GM18519 (cell line): Measurements from ENCODE around the gene RNF169.
"Not testable (repeated sequence)": the region's sequence is repeated elsewhere in the genome, so short reads cannot be mapped to it uniquely, and the experiment has no call there.

Experiments
- ATAC-seq: cut with Tn5 transposase; IDR thresholded peaks from one replicate; pipeline ENCODE4 v1.9.1; 2021; ENCODE audit warnings: mild to moderate bottlenecking, moderate library complexity; ENCODE audit not compliant: unreplicated experiment, low FRiP score

The RNF169 gene

GRCh38 chr11:74726547-74727182 lies 22.0 kb upstream of the RNF169 start:
- peak; percentile 72 for ATAC-seq

GRCh38 chr11:74729397-74729796 lies 19.3 kb upstream of the RNF169 start:
- no peak for ATAC-seq

GRCh38 chr11:74730571-74731260 lies 17.9 kb upstream of the RNF169 start:
- no peak for ATAC-seq

GRCh38 chr11:74731301-74732094 lies 17.2 kb upstream of the RNF169 start, which contains the start of gene CHRDL2:
TSS of gene CHRDL2 (minus strand) at chr11:74731426. CDS start at chr11:74730888, 538 bp downstream.
- no peak for ATAC-seq

GRCh38 chr11:74734559-74734925 lies 14.1 kb upstream of the RNF169 start:
- no peak for ATAC-seq

- ATAC-seq, result no peak
These were observed 13.2 kb upstream of the RNF169 start for GRCh38 chr11:74735365-74735928.

- no peak for ATAC-seq
These were observed 12.6 kb upstream of the RNF169 start for GRCh38 chr11:74736031-74736430.

GRCh38 chr11:74739546-74740270 lies 8.9 kb upstream of the RNF169 start:
- ATAC-seq, result no peak

GRCh38 chr11:74742070-74742469 lies 6.6 kb upstream of the RNF169 start:
- no peak for ATAC-seq

- no peak for ATAC-seq
These were observed 5.0 kb upstream of the RNF169 start for GRCh38 chr11:74743640-74744039.

GRCh38 chr11:74744277-74744676 lies 4.4 kb upstream of the RNF169 start:
- no peak for ATAC-seq

- ATAC-seq, result no peak
These were observed 1.8 kb upstream of the RNF169 start for GRCh38 chr11:74746868-74747267.

- peak; percentile 30 for ATAC-seq
These were observed 697 bp downstream of the RNF169 start for GRCh38 chr11:74749127-74749964.

GRCh38 chr11:74749965-74750296 lies 1.3 kb downstream of the RNF169 start:
- no peak for ATAC-seq

- not testable (repeated sequence) for ATAC-seq
These were observed 1.9 kb downstream of the RNF169 start for GRCh38 chr11:74750598-74750997.

GRCh38 chr11:74751303-74751702 lies 2.7 kb downstream of the RNF169 start:
- no peak for ATAC-seq

- no peak for ATAC-seq
These were observed 6.0 kb downstream of the RNF169 start for GRCh38 chr11:74754507-74755252.

- no peak for ATAC-seq
These were observed 6.8 kb downstream of the RNF169 start for GRCh38 chr11:74755395-74755995.

GRCh38 chr11:74756571-74756970 lies 7.9 kb downstream of the RNF169 start:
- ATAC-seq, result no peak
